ENCODE measurements around the gene PMS1. TPM values are rescaled to one million over a fixed set of nuclear protein-coding genes. Genes with fewer than 3 reads are reported as not detected.

Gene PMS1
- total and polyA plus RNA-seq, 9 of the 15 experiments (the other 6 are each of a cell fraction or from before 2014, with no cell fraction given) = 14.5 to 29.8 (median 24.7) TPM

DNA sequence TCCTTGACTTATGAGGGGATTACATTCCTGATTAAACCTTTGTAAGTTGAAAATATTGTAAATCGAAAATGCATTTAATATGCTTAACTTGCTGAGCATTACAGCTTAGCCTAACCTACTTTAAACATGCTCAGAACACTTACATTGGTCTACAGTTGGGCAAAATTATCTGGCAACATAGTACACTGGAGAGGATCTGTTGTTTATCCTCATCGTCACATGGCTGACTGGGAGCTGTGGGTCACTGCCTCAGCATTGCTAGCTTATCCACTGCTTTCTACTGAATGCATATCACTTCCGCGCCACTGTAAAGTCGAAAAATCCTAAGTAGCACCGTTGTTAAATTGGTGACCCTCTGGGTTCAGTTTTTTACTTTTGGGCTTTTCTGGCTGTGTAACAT is 13.7 kb downstream of the PMS1 start:
- Histone ChIP-seq H3K79me2 (ENCODE audit: control insufficient read depth, insufficient read depth, low read length) (no peaks in the 10 kb centered on the region; the same call in 2 of the 3 replicates), H3K4me1 (replicated peaks in 1 of 2; ENCODE audit: control insufficient read depth in 2 of 2, insufficient read depth in 2 of 2, low read length in 2 of 2) (no peaks in the 10 kb centered on the region), H3K9me3 (replicated peaks; ENCODE audit: control insufficient read depth, insufficient read depth, low read depth, low read length) (no peaks in the 10 kb centered on the region), H3K4me2 (ENCODE audit: insufficient read depth, low read length) (no peak overlapping the region), H2AFZ (ENCODE audit: low read depth, low read length) (no peak overlapping the region), H3K4me3 (no peak overlapping the region), H3K9ac (ENCODE audit: insufficient read depth in 1 of 2, low read depth in 2 of 2, low read length in 2 of 2) (no peak overlapping the region), H3K9me1 (ENCODE audit: control insufficient read depth, insufficient read depth, low read length) (no peaks in the 10 kb centered on the region), H3K27ac (ENCODE audit: extremely low read depth, low read depth, low read length) (no peak overlapping the region), H3K27me3 (ENCODE audit: control insufficient read depth in 2 of 2, insufficient read depth in 2 of 2, low read length in 2 of 2) (no peaks in the 10 kb centered on the region), H4K20me1 (replicated peaks; ENCODE audit: control insufficient read depth, insufficient read depth, low read length) (no peaks in the 10 kb centered on the region), H3K36me3 (ENCODE audit: control insufficient read depth, insufficient read depth, low read length) (peaks cover 68% of the 10 kb centered on the region)
- no peak for ATAC-seq
- POLR2A ChIA-PET = no interaction called here
- intact Hi-C loops (cut with micrococcal nuclease) = loop anchor here (5.0 kb wide), 1 partner anchor 269 kb away; no protein-coding TSS in a partner anchor
- no peak for FAIRE-seq
- 85% methylated on average over 6 of the region's 6 CpGs for WGBS (ENCODE audit: insufficient coverage, low coverage, missing lambda C conversion rate)
- in situ Hi-C loops (cut with MboI) = no loop called here
- BruUV-seq (replicated peaks) = no TSS peak
- CTCF ChIA-PET (ENCODE audit: low intra/inter-chr PET ratio) = interaction anchor here (0.7 to 1.3 kb wide), 4 partner anchors 272 to 1006 kb away, joined by 4 to 9 read pairs (median 4); a partner anchor contains a TSS
- DNase-seq (ENCODE audit: extremely low read depth in 1 of 4, low spot score in 3 of 4) = no peak
- TF ChIP-seq POLR2A (conservative IDR thresholded peaks at IDR 0.05) (no peak), MBD2 (IDR thresholded peaks at IDR 0.05; ENCODE audit: borderline replicate concordance, low read depth) (no peak), SMARCC2 (IDR thresholded peaks at IDR 0.05; ENCODE audit: low read depth) (no peak), ZNF766 (CRISPR knock-in tag; conservative IDR thresholded peaks at IDR 0.05) (no peak), ZNF764 (CRISPR knock-in tag; IDR thresholded peaks at IDR 0.05; ENCODE audit: low read depth) (no peak), SNIP1 (IDR thresholded peaks at IDR 0.05; ENCODE audit: low read depth) (no peak), NFIC (IDR thresholded peaks at IDR 0.05) (no peak), ZC3H11A (IDR thresholded peaks at IDR 0.05; ENCODE audit: low read depth, low read length) (no peak), ESRRA (IDR thresholded peaks at IDR 0.05; ENCODE audit: borderline replicate concordance, low read depth) (no peak)
- TF ChIP-seq, protein P1, sequence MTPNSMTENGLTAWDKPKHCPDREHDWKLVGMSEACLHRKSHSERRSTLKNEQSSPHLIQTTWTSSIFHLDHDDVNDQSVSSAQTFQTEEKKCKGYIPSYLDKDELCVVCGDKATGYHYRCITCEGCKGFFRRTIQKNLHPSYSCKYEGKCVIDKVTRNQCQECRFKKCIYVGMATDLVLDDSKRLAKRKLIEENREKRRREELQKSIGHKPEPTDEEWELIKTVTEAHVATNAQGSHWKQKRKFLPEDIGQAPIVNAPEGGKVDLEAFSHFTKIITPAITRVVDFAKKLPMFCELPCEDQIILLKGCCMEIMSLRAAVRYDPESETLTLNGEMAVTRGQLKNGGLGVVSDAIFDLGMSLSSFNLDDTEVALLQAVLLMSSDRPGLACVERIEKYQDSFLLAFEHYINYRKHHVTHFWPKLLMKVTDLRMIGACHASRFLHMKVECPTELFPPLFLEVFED (CRISPR knock-in tag; conservative IDR thresholded peaks at IDR 0.05) = no peak
- TF ChIP-seq, protein P2, sequence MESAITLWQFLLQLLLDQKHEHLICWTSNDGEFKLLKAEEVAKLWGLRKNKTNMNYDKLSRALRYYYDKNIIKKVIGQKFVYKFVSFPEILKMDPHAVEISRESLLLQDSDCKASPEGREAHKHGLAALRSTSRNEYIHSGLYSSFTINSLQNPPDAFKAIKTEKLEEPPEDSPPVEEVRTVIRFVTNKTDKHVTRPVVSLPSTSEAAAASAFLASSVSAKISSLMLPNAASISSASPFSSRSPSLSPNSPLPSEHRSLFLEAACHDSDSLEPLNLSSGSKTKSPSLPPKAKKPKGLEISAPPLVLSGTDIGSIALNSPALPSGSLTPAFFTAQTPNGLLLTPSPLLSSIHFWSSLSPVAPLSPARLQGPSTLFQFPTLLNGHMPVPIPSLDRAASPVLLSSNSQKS (CRISPR knock-in tag; IDR thresholded peaks at IDR 0.05) = no peak
- TF ChIP-seq, protein P3, sequence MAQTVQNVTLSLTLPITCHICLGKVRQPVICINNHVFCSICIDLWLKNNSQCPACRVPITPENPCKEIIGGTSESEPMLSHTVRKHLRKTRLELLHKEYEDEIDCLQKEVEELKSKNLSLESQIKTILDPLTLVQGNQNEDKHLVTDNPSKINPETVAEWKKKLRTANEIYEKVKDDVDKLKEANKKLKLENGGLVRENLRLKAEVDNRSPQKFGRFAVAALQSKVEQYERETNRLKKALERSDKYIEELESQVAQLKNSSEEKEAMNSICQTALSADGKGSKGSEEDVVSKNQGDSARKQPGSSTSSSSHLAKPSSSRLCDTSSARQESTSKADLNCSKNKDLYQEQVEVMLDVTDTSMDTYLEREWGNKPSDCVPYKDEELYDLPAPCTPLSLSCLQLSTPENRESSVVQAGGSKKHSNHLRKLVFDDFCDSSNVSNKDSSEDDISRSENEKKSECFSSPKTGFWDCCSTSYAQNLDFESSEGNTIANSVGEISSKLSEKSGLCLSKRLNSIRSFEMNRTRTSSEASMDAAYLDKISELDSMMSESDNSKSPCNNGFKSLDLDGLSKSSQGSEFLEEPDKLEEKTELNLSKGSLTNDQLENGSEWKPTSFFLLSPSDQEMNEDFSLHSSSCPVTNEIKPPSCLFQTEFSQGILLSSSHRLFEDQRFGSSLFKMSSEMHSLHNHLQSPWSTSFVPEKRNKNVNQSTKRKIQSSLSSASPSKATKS (CRISPR knock-in tag; IDR thresholded peaks at IDR 0.05) = no peak
